A673 (cell line): Measurements from ENCODE around the gene NANOS3. TPM values are rescaled to one million over a fixed set of nuclear protein-coding genes. Genes with fewer than 3 reads are reported as not detected.

ENCODE experiments used
- BruUV-seq: library from RNA; stranded (reverse); fragments of 400-500 nt; replicated peaks from 2 replicates; lab custom pipeline; 2021; lab: Mats Ljungman, UMichigan
- CTCF ChIA-PET: fragments of 300-600 bp; sonication (Branson Sonifier 250); formaldehyde crosslinking; loops from one replicate; lab custom pipeline; 2022; ENCODE audit warnings: antibody characterized with exemption; lab: Charles Lee
- POLR2A ChIA-PET: fragments of 300-600 bp; sonication (Branson Sonifier 250); formaldehyde crosslinking; loops from one replicate; lab custom pipeline; 2022; ENCODE audit warnings: antibody characterized with exemption; ENCODE audit not compliant: low non-redundant PET; lab: Charles Lee
- DNase-seq: peaks from one replicate; pipeline ENCODE4 v3.0.0-alpha.2; 2015; ENCODE audit warnings: low spot score
- H3K27ac ChIP-seq: fragments of 200-600 bp; sonication (generic); 2 replicates; pipeline ENCODE4 v1.5.1; 2016; ENCODE audit warnings: mixed run types, low read depth, mild to moderate bottlenecking, mixed read lengths, antibody characterized with exemption, low read length; ENCODE audit not compliant: poor library complexity, severe bottlenecking
- H3K27me3 ChIP-seq: fragments of 200-600 bp; sonication (generic); replicated peaks from 2 replicates; pipeline ENCODE4 v1.6.1; 2017; ENCODE audit warnings: mixed run types, low read depth, mild to moderate bottlenecking, mixed read lengths, antibody characterized with exemption, low read length; ENCODE audit not compliant: insufficient read depth, poor library complexity
- H3K36me3 ChIP-seq: fragments of 200-600 bp; sonication (generic); 2 replicates; pipeline ENCODE4 v1.6.1; 2016; ENCODE audit warnings: mixed run types, mild to moderate bottlenecking, mixed read lengths, antibody characterized with exemption, low read length; ENCODE audit not compliant: insufficient read depth, poor library complexity, severe bottlenecking
- H3K4me1 ChIP-seq: fragments of 200-600 bp; sonication (generic); 2 replicates; pipeline ENCODE4 v1.6.1; 2017; ENCODE audit warnings: mixed run types, mild to moderate bottlenecking, mixed read lengths, antibody characterized with exemption, low read length; ENCODE audit not compliant: insufficient read depth, poor library complexity, severe bottlenecking
- H3K4me3 ChIP-seq: fragments of 200-600 bp; sonication (generic); 2 replicates; pipeline ENCODE4 v1.5.1; 2016; ENCODE audit warnings: low read depth, mixed run types, mild to moderate bottlenecking, mixed read lengths, low read length; ENCODE audit not compliant: poor library complexity, severe bottlenecking
- H3K9me3 ChIP-seq: fragments of 200-600 bp; sonication (generic); 2 replicates; pipeline ENCODE4 v1.6.1; 2016; ENCODE audit warnings: mixed run types, low read depth, mild to moderate bottlenecking, mixed read lengths, antibody characterized with exemption, low read length; ENCODE audit not compliant: poor library complexity, severe bottlenecking
- EZH2 ChIP-seq: fragments of 200-600 bp; sonication (generic); IDR thresholded peaks from 2 replicates; pipeline ENCODE4 v1.6.1; 2017; ENCODE audit warnings: borderline replicate concordance, low read depth, mild to moderate bottlenecking, mixed read lengths, antibody characterized with exemption, low read length; ENCODE audit not compliant: poor library complexity, severe bottlenecking
- intact Hi-C: fragments of 100-400 bp; cut with micrococcal nuclease; formaldehyde crosslinking; loops from one replicate; pipeline ENCODE4 v1.10.0; 2022; ENCODE audit not compliant: unreplicated experiment
- total RNA-seq: library from RNA; stranded (reverse); gene quantifications from 2 replicates; pipeline ENCODE4 v1.2.3, GENCODE V29; 2021
- TF ChIP-seq, protein P1 (sequence below): fragments of 300-800, 200-600 bp; sonication (generic); conservative IDR thresholded peaks from 2 replicates; pipeline ENCODE4 v1.5.1; 2017; ENCODE audit warnings: low read depth, mild to moderate bottlenecking, antibody characterized with exemption, low read length, moderate library complexity, mixed read lengths

NANOS3 gene
- total RNA-seq, 1 experiment from 2014 or later: 4.9 TPM

DNA sequence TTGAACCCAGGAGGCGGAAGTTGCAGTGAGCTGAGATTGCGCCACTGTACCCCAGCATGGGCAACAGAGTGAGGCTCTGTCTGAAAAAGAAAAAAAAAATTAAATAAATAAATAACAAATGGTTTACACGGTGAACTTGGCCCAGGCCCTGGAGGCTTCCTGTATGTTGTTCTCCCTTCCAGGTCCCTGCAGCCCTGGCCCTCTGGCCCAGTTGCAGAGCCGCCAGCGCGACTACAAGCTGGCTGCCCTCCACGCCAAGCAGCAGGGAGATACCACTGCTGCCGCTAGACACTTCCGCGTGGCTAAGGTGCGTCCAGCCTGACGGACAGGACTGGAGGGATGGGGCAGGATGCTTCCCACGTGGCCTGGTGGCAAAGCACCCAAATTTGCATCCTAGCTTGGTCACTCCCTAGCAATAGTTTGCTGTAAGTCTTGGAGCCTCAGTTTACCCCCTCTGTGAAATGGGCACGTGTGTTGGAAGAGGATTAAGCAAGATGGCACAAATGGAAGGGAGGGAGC is 41.0 kb downstream of the NANOS3 start:
- Histone ChIP-seq H3K27ac (no peak overlapping the region), H3K4me1 (no peaks in the 10 kb centered on the region), H3K36me3 (peaks cover 28% of the 10 kb centered on the region), H3K9me3 (peaks cover 5% of the 10 kb centered on the region), H3K27me3 (no peaks in the 10 kb centered on the region), H3K4me3 (no peak overlapping the region)
- intact Hi-C loops: no loop called here
- TF ChIP-seq, protein P1, sequence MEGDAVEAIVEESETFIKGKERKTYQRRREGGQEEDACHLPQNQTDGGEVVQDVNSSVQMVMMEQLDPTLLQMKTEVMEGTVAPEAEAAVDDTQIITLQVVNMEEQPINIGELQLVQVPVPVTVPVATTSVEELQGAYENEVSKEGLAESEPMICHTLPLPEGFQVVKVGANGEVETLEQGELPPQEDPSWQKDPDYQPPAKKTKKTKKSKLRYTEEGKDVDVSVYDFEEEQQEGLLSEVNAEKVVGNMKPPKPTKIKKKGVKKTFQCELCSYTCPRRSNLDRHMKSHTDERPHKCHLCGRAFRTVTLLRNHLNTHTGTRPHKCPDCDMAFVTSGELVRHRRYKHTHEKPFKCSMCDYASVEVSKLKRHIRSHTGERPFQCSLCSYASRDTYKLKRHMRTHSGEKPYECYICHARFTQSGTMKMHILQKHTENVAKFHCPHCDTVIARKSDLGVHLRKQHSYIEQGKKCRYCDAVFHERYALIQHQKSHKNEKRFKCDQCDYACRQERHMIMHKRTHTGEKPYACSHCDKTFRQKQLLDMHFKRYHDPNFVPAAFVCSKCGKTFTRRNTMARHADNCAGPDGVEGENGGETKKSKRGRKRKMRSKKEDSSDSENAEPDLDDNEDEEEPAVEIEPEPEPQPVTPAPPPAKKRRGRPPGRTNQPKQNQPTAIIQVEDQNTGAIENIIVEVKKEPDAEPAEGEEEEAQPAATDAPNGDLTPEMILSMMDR: no peak
- TF ChIP-seq EZH2: no peak
- no TSS peak for BruUV-seq
- ChIA-PET POLR2A (no interaction called here), CTCF (no interaction called here)
- no peak for DNase-seq

DNA sequence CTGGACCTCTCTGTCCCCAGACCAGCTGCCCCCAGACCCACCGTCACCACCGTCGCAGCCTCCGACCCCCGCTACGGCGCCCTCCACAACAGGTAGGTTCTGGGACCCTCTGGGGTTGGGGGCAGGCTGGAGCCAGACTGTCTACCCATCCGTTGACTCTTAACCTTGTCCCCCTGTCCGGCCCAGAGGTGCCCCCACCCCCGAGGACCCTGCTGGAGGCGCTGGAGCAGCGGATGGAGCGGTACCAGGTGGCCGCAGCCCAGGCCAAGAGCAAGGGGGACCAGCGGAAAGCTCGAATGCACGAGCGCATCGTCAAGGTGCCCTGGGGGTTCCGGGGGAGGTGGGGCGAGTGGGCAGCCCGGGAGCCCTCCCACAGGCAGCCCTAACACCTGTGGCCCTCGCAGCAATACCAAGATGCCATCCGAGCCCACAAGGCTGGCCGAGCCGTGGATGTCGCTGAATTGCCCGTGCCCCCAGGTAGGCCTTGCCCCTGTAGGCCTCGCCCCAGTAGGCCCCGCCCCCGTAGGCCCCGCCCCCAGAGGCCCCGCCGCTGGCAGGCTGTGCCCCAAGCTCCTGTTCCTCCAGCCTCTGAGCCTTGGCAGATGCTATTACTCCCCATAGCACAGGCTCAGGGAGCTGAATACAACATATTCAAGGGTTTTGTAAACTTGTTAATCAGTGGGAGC is 41.9 kb downstream of the NANOS3 start:
- Histone ChIP-seq H3K27ac (no peak overlapping the region), H3K4me3 (no peak overlapping the region), H3K36me3 (peaks cover 22% of the 10 kb centered on the region), H3K4me1 (no peaks in the 10 kb centered on the region), H3K9me3 (peaks cover 5% of the 10 kb centered on the region), H3K27me3 (no peaks in the 10 kb centered on the region)
- TF ChIP-seq, protein P1: no peak
- no peak for TF ChIP-seq EZH2
- intact Hi-C loops: no loop called here
- ChIA-PET POLR2A (no interaction called here), CTCF (no interaction called here)
- no peak for DNase-seq
- BruUV-seq: no TSS peak

DNA sequence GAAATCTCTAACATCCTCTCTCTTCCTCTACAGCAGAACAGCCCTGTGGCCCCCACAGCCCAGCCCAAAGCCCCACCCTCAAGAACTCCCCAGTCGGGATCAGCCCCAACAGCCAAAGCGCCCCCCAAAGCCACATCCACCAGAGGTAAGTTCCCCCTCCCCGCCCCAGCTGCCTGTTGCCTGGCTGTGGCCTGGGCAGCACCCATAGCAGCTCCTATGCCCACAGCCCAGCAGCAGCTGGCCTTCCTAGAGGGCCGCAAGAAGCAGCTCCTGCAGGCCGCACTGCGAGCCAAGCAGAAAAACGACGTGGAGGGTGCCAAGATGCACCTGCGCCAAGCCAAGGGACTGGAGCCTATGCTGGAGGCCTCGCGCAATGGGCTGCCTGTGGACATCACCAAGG is 43.6 kb downstream of the NANOS3 start:
- peaks cover 17% of the 10 kb centered on the region for H3K36me3 ChIP-seq
- CTCF ChIA-PET: no interaction called here
- no peak overlapping the region for H3K4me3 ChIP-seq
- H3K27ac ChIP-seq: no peak overlapping the region
- no peaks in the 10 kb centered on the region for H3K27me3 ChIP-seq
- POLR2A ChIA-PET: no interaction called here
- peaks cover 5% of the 10 kb centered on the region for H3K9me3 ChIP-seq
- intact Hi-C loops: no loop called here
- DNase-seq: no peak
- BruUV-seq: no TSS peak
- H3K4me1 ChIP-seq: no peaks in the 10 kb centered on the region
- no peak for TF ChIP-seq EZH2
- TF ChIP-seq, protein P1: no peak
